GM18502 (cell line): Measurements from ENCODE around the gene KDM2A.
"Not testable (repeated sequence)": the region's sequence is repeated elsewhere in the genome, so short reads cannot be mapped to it uniquely, and the experiment has no call there.

Source experiments
- ATAC-seq: cut with Tn5 transposase; IDR thresholded peaks from one replicate; pipeline ENCODE4 v1.9.1; 2021; ENCODE audit warnings: mild to moderate bottlenecking; ENCODE audit not compliant: unreplicated experiment, poor library complexity

Gene KDM2A

DNA sequence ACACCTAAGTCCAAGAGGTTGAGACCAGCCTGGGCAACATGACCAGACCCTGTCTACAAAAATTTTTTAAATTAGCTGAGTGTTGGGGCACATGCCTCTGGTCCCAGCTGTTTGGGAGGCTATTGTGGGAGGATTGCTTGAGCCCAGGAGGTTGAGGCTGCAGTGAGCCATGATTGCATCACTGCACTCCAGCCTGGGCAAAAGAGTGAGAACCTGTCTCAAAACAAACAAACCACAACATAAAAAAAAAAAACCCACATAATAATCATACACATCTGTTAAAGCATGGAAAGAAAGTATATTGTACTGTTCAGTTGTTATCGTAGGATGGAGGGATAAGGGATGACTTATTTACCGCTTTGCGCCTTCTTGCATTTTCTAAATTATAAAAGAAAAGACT, 111.3 kb downstream of the KDM2A start:
- no peak for ATAC-seq

DNA sequence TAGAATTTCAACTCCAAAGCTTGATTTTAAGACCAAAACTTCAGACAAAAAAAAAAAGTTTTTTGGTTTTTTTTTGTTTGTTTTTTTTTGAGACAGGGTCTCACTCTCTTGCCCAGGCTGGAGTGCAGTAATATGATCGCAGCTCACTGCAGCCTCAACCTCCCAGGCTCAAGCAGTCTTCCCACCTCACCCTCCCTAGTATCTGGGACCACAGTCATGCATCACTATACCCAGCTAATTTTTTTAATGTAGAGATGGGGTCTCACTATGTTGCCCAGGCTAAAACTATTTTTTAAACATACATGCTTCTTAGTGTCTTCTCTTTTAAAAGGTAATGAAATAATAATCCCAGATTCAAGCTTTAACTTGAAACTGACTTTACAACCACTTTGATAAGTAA, 111.8 kb downstream of the KDM2A start:
- no peak for ATAC-seq

DNA sequence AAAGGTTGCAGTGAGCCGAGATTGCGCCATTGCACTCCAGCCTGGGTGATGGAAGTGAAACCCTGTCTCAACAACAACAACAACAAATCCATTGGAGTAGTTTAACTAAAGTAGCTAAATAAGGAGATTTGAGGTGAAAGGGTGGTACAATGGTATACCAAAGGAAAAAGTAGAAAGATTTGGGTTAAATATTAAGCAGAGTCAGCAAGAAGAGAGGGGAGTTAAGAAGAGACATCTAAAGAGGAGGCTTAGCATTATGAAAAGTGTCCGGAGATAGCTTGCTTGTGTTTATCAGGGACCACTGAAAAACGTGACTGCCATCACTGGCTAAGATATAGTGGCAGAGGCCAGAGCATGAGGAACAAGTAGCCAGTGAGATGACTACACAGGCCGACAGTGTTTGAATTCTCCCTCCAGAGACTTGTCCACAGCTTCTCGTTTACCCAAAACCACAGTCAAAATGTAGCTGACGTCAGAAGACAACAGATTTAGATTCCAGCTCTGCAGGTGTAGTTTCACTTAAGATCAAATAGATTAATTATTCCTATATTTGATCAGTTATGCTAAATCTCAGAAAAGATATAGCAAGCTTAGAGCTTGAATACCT, 114.6 kb downstream of the KDM2A start:
- ATAC-seq = no peak

DNA sequence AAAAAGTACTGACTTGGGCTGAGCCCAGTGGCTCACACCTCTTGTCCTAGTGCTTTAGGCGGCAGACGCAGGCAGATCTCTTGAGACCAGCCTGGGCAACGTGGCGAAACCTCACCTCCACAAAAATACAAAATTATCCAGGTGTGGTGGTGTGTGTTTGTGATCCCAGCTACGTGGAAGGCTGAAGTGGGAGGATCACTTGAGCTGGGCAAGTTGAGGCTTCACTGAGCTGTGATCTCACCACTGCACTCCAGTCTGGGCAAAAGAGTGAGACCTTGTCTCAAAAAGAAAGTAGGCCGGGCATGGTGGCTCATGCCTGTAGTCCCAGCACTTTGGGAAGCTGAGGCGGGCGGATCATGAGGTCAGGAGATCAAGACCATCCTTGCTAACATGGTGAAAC, 115.5 kb downstream of the KDM2A start:
- not testable (repeated sequence) for ATAC-seq

GRCh38 chr11:67237574-67237973, 118.5 kb downstream of the KDM2A start:
- no peak for ATAC-seq

DNA sequence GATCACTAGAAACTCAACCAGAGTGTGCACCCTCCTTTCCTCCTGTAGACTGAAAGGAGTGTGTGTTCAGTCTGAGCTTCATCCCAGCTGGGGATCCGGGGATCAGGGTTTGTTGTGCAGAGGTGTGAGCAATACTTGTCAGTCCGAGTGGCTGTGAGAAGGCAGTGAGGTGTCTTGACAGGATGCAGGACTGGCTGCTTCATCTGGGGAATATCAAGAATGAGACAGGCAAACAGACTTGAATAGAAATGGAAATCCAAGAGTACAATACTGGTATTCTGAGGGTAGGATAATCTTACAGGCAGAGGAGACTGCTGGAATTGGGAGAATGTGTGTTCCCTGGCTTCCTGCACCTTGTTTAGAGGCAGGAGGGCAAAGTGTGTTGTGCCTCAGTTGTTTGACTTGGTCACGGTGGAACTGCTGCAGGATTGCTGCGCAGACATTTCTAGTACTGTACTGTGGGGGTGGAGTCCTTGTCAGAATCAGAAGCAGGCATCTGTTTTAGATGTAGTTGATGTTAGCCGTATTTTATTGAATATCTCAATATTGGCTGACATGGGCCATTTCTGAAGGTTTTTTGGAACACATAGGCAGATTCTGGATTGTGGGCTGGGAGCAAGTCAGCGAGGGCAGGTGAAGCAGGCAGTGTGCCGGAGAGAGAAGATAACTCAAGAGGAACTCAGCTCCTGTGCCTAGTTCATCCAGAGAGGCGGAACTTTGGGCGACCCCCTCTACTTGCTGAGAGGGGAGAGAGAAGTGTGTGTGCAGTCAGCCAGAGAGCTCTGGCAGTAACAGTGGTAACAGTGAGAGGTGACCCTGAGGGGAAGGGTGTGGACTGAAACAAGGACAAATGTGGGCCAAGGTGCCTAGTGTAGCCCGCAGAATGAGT, 120.1 kb downstream of the KDM2A start:
- no peak for ATAC-seq

DNA sequence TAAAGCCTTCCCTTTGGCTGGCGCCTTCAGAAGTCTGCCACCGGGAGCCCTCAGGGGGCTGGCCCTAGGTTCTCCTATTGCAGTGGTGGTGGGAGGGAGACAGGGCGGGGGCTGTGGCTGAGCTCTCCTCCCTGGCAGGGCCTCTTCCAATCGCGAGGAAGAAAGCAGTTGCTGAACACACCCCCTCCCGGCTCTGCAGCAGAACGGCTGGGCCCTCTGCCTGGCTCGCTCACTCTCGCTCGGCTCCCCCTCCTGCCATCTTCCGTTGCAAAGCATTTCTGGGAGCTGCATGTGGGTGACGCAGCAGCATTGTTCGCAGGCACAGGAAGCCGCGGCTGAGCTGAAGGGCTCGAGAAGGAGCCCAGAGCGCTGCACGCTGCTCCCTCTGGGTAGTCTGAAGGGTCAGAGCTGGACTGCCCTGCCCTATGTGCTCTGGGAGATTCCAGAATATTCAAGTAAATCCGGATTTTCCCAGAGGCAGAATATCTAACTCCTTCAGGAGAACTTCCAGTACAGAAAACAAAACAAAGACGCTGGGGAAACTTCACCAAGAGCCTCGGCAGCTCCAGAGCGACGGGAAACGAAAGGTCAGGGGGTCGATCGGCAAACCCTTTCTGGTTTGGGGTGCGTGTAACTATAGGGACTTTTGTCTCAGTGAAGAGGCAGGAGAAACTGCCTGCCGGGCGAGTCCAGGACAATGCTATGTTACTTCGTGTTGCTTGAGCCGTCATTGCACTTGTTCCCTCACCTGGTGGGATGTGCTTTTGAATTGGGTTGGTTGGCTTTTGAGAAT, 120.9 kb downstream of the KDM2A start:
- ATAC-seq = peak; percentile 86

DNA sequence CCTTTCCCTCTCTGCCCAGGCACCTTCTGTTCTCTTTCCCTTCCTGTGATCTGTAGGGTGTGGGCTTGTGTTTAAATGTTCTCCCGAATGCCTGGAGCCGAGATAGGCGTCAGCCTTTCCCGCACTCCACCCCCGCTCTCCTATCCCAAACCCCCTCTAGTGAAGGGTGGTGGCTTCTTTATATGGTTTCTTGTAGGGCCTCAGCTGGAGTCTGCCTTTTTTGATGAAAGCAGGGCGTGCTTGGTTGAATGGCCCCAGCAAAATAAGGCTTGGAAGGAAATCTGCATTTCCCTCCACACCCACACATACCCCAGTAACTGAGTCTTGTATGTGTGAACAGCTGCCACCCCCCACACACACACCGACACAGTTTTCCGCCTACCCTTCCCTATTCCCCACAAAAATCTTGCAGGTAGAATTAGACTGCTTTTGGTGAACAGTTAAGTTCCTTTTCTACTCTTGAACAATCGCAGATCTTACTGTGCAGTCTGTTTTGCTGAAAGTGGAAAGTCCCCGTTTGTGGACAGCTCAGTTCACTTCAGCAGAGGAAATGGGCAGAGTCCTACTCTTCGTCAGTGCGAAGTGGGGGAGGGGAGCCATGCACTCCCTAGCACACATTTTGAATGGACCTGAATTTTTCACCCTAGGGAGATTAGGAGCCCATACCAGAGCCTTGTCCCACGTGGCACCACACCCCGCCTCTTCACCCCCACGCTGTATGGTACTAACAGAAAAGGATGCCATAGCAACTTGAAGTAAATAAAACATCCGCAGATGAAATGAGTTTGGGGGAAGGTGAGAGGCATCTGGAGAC, 121.7 kb downstream of the KDM2A start:
- no peak for ATAC-seq

GRCh38 chr11:67242548-67242947, 123.5 kb downstream of the KDM2A start:
- no peak for ATAC-seq

- no peak for ATAC-seq
Measured at GRCh38 chr11:67243051-67243450, 124.0 kb downstream of the KDM2A start.

DNA sequence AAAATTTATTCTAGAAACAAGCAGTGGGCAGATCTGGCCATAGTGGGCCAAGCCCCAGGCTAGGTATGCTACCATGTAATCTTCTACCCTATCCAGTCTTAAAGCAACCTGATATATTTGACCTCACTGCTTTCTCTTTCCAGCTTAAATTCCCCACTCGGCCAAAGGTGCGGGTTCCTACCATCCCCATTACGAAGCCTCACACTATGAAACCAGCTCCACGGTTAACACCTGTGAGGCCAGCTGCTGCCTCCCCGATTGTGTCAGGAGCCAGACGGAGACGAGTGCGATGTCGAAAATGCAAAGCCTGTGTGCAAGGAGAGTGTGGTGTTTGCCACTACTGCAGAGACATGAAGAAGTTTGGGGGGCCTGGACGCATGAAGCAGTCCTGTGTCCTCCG, 126.0 kb downstream of the KDM2A start:
- ATAC-seq = no peak

DNA sequence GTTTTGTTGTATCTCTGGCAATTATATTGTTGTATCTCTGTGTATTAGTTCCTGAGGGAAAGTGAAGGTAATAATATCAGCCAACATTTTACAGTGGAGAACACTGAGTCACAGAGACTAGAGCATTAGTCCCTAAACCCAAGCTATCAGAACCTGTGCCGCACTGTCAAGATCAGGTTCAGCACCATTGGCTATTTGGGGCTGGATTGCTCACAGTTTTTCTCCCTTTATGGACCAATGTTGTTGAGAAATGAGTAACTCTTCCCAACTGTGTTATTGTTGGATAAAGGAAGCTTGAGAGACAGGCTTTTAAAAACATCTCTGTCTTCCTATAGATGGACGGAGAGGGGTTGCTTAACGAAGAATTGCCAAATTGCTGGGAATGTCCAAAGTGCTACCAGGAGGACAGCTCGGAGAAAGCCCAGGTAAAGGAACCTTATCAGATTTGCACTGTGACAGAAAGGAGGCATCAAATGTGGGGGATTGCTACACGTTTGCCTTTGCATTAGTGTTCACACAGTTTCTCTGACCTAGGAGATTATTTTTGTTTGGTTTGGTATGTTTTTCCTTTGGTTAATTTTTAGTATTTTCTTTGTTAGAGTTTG, 129.0 kb downstream of the KDM2A start:
- no peak for ATAC-seq

DNA sequence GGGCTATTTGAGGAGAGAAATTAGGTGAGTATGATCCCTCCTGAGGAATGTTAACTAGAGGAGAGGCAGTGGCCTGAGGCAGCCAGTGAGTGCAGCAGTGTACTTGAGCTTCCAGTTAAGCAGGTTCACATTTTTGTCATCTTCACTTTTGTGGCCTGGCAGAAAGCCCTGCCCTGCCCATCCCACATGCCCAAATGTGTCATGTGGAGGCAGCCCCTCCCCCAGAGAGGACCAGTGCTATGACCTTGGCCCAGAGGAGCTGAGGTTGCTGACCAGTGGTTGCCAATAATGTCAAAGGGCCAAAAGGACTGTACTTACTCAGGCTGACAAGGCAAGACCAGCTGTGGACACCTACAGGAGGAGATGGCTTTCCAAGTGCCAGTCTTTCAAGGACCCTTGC, 129.6 kb downstream of the KDM2A start:
- no peak for ATAC-seq

DNA sequence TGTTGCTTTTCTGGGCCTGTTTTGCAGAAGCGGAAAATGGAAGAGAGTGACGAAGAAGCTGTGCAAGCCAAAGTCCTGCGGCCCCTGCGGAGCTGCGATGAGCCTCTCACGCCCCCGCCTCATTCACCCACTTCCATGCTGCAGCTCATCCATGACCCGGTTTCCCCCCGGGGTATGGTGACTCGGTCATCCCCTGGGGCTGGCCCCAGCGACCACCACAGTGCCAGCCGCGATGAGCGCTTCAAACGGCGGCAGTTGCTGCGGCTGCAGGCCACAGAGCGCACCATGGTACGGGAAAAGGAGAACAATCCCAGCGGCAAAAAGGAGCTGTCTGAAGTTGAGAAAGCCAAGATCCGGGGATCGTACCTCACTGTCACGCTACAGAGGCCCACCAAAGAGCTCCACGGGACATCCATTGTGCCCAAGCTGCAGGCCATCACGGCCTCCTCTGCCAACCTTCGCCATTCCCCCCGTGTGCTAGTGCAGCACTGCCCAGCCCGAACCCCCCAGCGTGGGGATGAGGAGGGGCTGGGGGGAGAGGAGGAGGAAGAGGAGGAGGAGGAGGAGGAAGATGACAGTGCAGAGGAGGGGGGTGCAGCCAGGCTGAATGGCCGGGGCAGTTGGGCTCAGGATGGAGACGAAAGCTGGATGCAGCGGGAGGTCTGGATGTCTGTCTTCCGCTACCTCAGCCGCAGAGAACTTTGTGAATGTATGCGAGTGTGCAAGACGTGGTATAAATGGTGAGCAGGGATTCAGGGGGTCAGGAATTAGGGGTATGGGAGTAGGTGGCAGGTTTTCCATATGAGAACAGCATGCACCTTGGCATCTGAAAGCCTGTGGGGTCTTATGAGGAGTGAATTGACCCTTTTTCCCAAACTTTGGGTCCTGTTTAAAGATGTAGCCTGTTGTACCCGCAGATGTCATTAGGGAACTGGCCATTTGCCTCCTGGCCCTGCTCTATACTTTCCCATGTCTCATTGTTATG, 131.3 kb downstream of the KDM2A start:
- ATAC-seq = no peak

DNA sequence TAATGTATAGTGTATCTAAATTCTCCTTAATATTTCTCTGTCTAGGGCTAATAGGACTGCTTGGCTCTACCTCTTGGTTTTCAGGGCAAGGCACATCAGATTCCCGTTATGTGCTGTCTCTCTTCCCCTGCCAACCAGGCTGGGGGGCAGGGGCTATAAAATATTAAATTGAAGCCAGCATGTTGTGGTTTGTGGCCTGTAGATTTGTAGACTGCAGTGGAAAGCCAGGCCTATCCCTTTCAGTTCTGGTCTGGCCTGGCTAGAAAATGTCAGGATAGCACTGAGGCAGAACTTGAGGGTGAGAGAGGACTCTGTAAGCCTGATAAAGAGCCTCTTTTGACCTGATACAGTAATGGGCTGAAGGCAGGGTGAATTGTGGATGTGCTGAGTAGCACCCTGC, 132.8 kb downstream of the KDM2A start:
- no peak for ATAC-seq

DNA sequence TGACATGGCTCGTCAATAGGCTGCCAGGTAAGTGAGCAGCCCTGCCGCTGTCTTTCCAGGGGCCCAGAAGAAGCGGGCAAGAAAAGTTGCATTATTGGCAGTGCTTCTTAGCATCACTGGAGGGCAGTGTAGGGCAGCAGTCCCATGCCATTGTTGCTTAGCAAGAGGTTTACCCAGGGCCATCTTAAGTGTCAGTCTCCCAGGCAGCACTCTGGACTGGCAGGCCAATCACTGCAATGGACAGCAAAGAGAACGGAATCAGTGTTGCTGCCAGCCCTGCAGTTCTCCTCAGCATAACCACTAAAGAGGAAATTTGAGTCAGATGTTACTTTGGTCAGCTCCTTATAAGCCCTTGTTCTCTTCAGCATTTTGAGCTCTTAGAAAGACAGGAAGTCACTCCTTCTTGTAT, 133.8 kb downstream of the KDM2A start:
- no peak for ATAC-seq

GRCh38 chr11:67253872-67254624, 135.0 kb downstream of the KDM2A start:
- ATAC-seq = no peak

DNA sequence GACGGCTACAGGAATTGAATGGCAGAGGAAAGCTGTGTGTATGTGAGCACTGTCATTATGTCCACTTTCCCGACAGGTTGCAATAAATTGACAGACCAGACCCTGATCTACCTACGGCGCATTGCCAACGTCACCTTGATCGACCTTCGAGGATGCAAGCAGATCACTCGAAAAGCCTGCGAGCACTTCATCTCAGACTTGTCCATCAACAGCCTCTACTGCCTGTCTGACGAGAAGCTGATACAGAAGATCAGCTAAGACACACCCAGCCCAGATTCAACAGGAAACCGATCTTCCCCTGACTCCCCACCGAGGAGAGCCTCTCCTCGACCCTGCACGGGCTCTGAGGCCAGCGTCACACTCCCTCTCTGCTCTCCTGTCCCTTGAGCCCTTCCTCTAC, 135.7 kb downstream of the KDM2A start:
- ATAC-seq = no peak
